Stimulated activated CD4-positive, alpha-beta T cell treated with anti-CD3 and anti-CD28 coated beads, Interleukin-15, amount 100 ng/mL, for 24 hours (primary cell): ENCODE data around the gene PRKAR2A.
"Not testable (repeated sequence)": the region's sequence is repeated elsewhere in the genome, so short reads cannot be mapped to it uniquely, and the experiment has no call there.

Source experiments
- DNase-seq: peaks from one replicate; pipeline ENCODE4 v3.0.0-alpha.2; 2020

PRKAR2A gene

DNA sequence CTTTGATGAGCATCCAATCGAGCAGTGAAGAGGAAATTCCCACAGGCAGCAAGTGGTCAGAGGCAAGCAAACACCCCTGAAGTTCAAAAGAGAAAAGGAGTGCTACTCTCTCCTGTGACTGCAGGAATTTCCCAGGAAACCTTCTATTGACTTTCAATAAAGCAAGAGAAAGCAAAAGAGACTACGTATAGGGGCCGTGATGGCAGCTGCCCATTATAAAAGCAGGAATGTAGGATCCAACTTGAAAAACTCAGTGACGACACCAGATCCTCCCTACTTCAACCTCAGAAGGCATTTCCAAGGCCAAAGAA lies 77.5 kb downstream of the PRKAR2A start:
- DNase-seq: no peak

DNA sequence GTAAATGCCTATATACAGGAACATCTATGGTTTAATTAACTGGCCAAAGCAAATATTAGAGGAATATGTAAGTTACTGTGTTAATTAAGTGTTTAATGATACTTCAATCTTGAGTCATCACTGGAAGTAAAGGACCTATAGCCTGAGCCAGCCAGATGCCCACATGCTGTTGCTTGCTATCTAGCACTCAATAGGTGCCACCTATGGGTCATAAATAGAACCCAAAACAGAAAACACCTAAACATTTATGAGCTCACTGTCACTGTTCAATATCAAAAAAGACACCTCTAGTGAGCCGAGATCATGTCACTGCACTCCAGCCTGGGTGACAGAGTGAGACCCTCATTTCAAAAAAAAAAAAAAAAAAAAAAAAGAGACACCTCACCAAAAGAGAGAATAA lies 82.3 kb downstream of the PRKAR2A start:
- DNase-seq: no peak

DNA sequence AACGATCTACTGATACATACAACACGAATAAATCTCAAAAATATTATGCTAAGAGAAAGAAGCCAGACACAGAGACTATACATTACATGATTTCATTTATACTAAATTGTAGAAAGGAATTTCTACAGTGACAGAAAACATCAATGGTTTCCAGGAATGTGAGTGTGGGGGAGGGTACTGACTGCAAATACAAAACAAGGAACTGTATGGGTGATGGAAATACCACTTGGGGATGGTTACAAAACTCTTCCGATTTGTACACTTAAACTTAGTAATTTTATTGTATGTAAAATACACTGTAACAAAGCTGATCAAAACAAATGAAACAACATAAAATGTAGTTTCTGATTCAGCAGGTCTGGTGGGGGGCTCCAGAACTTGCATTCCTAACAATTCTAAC lies 84.9 kb downstream of the PRKAR2A start:
- no peak for DNase-seq

DNA sequence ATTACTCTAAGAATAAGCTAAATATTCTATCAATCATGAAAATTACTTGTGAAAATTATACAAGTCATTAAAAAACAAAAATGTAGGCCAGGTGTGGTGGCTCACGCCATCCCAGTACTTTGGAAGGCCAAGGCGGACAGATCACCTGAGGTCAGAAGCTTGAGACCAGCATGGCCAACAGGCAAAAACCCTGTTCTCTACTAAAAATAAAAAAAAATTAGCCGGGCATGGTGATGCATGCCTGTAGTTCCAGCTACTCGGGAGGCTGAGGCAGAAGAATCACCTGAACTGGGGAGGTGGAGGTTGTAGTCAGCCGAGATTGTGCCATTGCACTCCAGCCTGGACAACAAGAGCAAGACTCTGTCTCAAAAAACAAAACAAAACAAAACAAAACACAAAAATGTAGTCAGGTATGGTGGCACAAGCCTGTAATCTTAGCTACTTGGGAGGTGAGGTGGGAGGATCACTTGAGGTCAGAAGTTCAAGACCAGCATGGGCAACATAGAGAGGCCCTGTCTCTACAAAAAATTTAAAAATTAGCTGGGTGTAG lies 87.6 kb downstream of the PRKAR2A start:
- not testable (repeated sequence) for DNase-seq

DNA sequence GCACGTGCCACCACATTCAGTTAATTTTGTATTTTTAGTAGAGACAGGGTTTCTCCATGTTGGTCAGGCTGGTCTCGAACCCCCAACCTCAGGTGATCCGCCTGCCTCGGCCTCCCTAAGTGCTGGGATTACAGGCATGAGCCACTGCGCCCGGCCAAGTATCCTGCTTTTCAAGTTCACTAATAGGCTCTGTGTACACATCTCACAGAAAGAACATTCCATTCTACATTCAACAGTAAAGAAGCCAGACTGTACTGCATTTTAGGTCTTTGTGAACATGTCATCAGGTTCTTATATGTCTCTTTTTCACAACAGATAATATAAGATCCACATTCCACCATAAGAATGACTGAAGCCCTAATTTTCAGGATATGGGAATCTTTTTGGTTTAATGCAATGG lies 88.1 kb downstream of the PRKAR2A start:
- DNase-seq: not testable (repeated sequence)

DNA sequence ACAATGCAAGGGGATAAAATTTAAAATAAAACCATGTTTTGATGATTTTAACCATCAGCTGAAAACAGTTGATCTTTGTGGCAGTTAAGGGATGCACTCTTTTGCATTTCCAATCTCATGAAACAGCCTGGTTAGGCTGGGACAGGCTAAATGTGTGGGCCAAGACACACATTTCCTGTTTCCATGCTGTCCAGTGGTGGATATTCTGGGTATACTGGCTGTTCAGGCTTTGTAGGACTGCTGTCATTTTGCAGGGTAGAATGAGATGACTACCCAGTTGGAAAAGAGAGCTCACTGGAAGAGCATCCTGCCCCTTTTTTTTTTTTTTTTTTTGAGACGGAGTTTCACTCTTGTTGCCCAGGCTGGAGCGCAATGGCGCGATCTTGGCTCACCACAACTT lies 88.6 kb downstream of the PRKAR2A start:
- DNase-seq: no peak

DNA sequence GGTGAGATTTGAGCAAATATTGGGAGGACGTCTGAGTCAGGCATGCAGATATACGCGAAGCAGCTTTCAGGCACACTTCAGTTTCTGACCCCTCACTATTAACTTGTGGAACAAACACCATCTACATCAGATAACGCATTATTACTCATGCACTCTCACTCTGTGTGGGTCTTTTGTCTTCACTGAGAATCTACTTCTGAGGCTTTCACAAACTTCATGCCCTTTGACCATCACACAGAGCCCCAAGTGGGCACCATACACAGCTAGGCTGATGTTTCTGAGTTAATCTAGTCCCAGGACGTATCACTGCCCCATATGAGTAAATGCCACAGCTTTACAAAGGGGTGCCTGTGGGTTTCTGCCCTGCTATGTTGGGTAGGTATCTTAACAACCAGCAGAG lies 91.0 kb downstream of the PRKAR2A start:
- DNase-seq: no peak

DNA sequence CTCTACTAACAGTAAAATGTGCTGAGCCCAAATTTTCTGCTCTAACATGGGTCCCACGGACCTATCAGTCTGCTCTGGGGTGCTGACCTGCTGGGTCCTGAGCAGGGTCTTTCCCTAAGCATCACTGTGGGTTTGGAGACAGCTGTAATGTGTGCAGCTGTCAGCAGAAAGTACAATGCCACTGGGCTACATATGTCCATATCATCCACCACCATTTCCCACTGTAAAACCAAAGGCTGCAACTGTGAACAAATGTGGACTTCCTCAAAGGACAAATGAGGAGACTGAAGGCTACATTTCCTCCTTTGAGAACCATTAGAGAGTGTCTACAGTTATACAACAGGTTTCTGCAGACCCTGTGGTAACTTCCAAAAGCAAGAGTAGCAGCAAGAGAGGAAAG lies 96.8 kb downstream of the PRKAR2A start:
- DNase-seq: no peak

DNA sequence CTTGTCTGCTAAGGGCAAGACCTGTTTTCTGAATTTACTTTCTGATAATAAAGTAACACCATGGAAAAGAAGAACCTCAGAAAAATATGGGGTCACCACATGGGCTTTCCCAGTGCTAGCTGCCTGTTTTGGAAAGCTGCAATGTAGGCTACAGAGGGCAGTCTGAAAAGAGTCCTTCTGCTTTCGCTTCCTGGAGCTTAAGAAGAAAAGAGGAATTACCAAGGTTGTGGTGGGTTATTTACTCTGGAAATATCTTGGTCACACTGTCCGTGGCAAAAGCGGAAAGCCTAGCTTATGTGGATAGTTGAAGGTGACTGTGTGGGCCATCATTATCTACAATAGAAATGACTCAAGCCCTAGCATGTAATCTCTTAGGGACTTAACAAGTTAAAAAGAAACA lies 98.9 kb downstream of the PRKAR2A start:
- no peak for DNase-seq

DNA sequence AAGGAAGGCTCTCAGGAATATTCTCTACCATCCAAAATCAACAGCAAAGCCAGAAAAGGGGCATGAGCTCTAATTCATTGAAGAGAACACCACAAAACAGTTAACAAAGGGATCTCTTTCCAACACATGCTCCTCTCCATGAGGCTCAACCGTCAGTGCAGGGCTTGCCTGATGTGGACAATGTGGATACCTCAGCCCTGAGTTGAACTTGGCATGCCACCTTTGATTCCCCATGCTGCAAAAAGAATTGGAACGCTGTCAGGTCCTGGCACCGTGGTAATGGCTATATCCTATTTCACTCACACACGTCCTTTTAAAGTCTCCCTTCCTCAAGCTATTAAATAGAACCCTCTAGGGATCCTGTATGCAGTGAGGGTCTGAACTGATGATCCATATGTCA lies 100.0 kb downstream of the PRKAR2A start:
- DNase-seq: no peak

DNA sequence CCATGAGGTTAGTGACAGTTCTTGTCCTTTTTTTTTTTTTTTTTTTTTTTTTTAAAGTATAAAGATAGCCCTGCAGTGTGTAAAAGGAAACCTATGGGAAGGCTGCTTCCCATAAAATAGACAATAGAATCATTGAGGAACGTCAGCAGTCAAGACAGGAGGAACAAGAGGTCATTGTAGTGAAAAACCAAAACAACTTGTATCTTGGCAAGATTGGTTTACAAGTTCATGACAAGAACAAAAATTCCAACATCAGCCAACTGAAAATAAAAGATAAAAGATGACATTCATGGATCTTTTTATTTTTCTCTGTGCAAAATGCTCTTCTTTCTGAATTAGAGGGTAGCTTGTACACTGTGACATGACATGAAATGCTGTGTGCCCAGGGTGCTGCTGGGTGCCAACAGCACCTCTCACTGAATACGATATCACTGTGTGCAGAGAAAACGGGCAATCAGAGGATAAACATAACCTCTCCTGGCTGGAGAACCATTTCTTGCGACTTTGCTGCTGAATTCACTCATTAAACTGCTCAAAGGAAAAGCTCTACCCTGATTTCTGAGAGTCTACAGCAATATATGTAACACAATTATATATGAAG lies 100.6 kb downstream of the PRKAR2A start:
- DNase-seq: no peak

DNA sequence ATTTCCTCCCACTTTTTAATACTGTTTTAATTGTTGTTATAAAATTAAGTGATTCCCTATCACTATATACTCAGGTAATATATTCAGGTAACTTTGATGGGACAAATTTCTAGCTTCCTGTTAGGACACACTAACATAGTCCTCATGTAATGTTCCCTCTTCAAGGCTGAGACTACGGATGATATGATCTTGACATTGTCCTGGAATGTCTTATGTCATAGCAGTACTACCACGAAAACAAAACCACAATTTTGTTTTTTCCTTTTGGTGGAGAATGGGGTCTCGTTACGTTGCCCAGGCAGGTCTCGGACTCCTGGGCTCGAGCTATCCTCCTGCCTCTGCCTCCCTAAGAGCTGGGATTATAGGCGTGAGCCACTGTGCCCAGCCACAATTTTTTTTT lies 103.9 kb downstream of the PRKAR2A start:
- DNase-seq: no peak

DNA sequence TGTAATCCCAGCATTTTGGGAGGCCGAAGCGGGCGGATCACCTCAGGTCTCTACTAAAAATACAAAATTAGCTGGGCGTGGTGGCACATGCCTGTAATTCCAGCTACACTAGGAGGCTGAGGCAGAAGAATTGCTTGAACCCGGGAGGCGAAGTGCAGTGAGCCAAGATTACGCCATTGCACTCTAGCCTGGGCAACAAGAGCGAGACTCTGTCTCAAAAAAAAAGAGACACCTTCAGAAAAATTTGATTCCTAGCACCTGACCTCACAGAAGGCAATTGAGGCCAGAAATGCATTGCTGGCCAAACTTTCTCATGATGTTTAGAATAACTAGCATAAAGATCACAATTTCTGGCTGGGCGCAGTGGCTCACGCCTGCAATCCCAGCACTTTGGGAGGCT lies 106.4 kb downstream of the PRKAR2A start:
- not testable (repeated sequence) for DNase-seq

DNA sequence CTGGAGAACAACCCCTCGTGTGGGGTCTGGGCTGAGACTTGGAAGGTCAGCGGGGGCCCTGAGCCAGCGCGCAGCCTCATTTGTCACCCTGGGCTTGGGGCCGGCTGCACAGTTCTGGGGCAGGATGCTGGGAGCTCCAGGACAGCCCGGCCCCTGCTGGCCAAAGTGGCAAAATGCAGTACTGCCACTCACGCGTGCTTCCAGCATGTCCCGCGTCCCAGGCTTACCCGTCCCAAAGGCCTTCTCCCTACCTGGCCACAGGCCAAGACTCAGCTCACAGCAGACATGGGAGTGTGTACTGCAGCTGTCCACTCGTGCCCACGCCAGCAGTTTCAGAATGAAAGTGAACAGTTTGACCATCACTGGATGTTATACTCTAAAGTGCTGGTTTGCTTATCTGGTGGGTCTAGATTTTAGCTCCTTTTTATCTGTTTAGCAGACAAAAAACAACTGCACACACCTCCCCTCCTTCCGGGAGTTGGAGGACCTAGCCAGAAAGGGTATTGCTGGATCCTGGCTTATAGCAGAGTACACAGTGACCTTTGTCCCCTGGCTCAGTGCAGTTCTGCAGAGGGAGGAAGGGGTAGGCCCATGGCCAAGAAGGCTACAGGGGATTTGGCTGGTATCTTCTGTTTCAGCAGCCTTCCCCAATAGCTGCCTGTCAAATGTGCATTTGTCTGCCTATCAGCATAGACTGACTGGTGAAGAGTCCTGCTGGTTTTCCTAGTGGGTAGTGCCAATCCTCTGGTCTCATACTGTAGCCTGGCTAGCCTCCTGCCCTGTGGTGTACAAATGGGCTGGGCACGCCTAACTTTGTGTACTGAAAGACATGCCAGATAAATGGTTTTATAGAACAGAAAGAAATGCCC lies 107.5 kb downstream of the PRKAR2A start:
- peak; percentile 75 for DNase-seq

DNA sequence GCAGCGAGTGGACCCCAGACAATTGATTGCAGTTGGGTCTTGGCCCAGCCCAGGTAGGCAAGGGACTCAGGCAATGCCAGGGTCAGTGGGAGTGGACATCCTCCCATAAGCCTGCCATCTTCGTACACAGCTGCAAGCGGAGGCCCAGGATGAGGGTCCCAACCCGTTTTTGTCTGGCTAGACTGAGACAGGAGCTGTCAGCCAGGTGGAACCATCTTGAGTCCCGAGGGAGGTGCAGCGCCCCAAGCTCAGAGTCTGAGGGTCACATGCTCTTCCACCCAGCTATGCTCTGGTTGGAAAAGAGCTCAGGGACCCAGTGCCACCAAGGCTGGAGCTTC lies 108.1 kb downstream of the PRKAR2A start:
- DNase-seq: no peak

DNA sequence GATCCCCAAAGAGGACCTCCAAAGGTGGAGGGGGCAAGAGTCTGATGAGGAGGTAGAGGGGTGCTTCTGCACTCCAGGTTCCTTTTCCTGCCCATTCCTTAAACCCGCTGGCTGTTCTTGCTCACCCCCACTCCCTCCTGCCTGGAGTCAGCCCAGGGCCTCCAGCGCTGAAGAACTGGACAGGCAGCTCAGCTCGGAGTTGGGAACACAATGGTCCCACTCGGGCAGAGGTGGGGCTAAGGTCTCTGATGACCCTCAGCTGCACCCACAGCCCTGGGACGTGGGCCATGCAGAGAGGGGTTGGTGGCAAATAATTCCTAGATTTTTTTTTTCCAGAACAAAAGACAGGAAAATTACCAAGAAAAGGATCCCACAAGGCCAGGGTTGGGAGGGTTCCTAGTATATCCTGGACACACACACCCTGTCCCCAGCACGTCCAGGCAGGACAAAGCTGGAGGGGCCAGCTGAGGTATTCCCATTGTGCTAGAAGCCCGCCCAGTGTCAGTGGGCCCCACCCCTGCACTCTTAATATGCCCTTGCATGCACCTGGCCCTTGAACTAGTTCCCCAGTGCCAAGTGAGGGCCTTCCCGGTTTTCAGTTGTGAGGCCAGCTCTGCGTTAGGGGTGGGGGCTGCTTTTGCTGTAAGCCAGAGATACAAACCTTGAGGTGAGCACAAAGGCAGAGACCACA lies 108.6 kb downstream of the PRKAR2A start:
- DNase-seq: no peak

DNA sequence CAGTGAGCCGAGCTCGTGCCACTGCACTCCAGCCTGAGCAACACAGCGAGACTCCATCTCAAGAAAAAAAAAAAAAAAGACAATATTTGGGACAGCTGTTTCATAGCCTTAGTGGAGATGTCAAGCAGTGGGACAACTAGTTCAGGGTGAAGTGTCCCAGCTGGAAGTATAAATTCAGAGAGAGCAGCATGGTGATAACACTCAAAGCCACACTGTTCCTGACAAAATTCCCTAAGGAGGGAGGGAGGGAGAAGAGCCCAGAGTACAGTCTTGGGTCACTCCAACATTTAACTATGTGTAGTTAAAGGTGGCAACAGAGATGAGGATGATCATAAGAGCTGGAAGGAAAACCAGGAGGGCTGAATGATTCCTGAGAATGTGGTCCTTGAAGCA lies 109.5 kb downstream of the PRKAR2A start:
- no peak for DNase-seq

DNA sequence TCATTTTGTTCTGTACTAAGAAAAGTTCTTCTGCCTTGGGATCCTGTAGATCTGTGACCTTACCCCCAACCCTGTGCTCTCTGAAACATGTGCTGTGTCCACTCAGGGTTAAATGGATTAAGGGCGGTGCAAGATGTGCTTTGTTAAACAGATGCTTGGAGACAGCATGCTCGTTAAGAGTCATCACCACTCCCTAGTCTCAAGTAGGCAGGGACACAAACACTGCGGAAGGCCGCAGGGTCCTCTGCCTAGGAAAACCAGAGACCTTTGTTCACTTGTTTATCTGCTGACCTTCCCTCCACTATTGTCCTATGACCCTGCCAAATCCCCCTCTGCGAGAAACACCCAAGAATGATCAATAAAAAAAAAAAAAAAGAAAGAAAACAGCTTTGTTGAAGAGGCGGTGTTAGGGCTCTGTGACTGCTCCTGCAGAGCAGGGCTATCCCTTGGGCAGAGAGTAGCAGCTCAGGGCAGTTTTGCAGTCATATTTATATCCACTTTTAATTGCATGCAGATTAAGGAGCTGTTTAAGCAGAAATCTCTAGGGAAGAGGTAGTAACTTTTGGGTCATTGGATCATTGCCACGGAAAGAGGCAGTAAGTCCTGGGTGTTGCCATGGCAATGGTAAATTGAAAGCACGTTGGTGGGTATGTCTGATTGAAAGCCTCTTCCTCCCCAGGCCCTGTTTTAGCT lies 112.5 kb downstream of the PRKAR2A start:
- not testable (repeated sequence) for DNase-seq

DNA sequence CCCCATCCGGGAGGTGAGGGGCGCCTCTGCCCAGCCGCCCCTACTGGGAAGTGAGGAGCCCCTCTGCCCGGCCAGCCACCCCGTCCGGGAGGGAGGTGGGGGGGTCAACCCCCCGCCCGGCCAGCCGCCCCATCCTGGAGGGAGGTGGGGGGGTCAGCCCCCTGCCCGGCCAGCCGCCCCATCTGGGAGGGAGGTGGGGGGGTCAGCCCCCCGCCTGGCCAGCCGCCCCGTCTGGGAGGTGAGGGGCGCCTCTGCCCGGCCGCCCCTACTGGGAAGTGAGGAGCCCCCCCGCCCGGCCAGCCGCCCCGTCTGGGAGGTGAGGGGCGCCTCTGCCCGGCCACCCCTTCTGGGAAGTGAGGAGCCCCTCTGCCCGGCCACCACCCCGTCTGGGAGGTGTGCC lies 113.1 kb downstream of the PRKAR2A start:
- not testable (repeated sequence) for DNase-seq

DNA sequence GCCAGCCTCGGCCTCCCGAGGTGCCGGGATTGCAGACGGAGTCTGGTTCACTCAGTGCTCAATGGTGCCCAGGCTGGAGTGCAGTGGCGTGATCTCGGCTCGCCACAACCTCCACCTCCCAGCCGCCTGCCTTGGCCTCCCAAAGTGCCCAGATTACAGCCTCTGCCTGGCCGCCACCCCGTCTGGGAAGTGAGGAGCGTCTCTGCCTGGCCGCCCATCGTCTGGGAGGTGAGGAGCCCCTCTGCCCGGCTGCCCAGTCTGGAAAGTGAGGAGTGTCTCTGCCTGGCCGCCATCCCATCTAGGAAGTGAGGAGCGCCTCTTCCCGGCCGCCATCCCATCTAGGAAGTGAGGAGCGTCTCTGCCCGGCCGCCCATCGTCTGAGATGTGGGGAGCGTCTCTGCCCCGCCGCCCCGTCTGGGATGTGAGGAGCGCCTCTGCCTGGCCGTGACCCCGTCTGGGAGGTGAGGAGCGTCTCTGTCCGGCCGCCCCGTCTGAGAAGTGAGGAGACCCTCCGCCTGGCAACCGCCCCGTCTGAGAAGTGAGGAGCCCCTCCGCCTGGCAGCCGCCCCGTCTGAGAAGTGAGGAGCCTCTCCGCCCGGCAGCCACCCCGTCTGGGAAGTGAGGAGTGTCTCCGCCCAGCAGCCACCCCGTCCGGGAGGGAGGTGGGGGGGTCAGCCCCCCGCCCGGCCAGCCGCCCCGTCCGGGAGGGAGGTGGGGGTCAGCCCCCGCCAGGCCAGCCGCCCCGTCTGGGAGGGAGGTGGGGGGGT lies 113.7 kb downstream of the PRKAR2A start:
- not testable (repeated sequence) for DNase-seq

DNA sequence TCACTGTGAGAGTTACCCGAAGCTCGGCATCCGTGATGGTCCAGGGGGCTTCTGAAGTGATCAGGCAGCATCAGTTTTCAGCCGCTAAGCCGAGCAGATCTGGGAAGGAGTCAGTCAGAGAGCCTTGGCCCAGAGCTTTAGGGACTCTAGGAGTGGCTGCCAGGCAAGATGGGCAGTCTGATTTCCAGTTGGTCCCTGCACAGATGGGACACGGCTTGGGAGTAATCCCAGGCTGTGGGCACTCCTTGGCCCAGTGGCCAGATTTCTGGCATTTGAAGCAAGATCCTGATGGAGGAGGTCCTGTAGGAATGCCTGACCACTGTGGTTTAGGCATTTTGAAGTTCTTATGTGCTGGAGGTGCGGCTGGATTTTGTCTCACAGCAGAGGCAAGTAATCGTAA lies 120.2 kb downstream of the PRKAR2A start:
- no peak for DNase-seq

DNA sequence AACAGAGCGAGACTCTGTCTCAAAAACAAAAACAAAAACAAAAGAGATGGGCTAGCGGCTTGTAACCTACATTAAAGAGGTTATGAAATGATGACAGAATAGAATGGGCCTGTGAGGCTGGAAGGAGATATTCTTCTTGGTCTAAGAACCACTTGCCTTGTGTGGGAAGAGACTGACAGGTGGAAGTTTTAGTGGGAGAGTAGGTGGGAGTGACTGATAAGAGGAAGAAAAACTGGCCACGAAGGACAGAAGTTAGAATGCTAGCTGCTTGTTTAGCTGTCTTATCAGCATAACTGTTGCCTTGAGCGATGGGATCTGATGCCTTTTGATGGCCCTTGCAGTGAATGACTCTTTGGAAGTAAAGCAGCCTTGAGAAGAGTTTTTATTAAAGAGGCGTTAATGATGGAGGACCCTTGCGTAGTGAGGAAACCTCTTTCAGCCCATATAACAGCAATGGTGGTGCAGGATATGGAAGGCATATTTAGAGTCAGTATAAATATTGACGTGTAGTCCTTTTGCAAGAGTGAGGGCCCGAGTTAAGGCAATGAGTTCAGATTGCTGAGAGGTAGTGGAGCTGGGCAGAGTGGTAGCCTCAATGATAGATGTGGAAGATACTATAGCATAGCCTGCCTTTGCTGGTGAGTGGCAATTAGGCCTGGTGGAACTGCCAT lies 122.4 kb downstream of the PRKAR2A start:
- DNase-seq: not testable (repeated sequence)
